Measurements from ENCODE around the gene GSAP.

Gene GSAP

DNA sequence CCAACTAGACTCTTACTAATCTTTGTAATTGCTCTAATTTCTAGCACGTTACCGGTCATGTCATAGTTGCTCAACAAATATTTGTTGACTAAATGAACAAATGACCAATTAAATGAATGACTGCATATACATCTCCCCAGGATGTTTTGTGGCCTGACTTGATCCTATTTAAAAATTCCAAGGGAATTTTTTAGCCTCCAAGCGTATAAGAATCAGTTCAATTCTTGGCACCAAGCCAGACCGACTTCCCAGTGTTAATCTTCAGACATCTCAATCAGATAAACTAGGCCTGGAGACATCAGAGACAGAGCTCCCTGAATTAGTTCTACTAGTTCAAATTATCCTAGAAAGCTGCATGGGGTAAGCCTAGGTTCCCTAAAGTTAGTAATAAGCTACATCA is 96.0 kb downstream of the GSAP start:
- DNase-seq (ENCODE audit: low read depth, low spot score), result no peak
- H3K9me3 ChIP-seq (ENCODE audit: control insufficient read depth, insufficient read depth, low read length), result no peaks in the 10 kb centered on the region
- no peak overlapping the region for H3K4me3 ChIP-seq (ENCODE audit: low read length)
- H3K27ac ChIP-seq (ENCODE audit: low read length), result no peak overlapping the region
- WGBS (ENCODE audit: insufficient coverage, insufficient read length), result no CpG with 5 or more reads among the region's 4 CpGs
- H3K27me3 ChIP-seq (ENCODE audit: control insufficient read depth, insufficient read depth, low read length), result no peaks in the 10 kb centered on the region
- H3K36me3 ChIP-seq (ENCODE audit: control insufficient read depth, insufficient read depth, low read length), result no peaks in the 10 kb centered on the region
- no peaks in the 10 kb centered on the region; the same call in 1 of the 2 replicates for H3K4me1 ChIP-seq (ENCODE audit: control insufficient read depth, insufficient read depth, low read length)

DNA sequence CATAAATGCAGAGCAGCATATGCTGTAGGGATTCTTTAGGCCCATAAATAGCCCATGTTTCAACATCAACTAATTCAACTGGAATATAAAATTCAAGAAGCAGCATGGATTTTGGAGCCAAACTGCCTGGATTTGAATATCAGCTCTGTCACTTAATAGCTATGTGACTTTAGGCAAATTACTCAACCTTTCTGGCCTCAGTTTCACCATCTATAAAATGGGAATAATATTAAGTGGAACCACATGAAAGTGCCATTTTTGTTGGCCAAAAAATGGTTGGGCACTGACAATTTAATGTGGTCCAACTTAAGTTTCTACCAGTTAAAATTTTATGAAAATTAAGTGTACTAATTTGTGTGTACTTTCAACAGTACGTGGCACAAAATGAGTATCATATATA is 98.1 kb downstream of the GSAP start:
- DNase-seq (ENCODE audit: low read depth, low spot score), result no peak
- Histone ChIP-seq H3K4me1 (ENCODE audit: control insufficient read depth, insufficient read depth, low read length) (no peaks in the 10 kb centered on the region; the same call in 1 of the 2 replicates), H3K36me3 (ENCODE audit: control insufficient read depth, insufficient read depth, low read length) (no peaks in the 10 kb centered on the region), H3K27me3 (ENCODE audit: control insufficient read depth, insufficient read depth, low read length) (no peaks in the 10 kb centered on the region), H3K9me3 (ENCODE audit: control insufficient read depth, insufficient read depth, low read length) (no peaks in the 10 kb centered on the region), H3K27ac (ENCODE audit: low read length) (no peak overlapping the region), H3K4me3 (ENCODE audit: low read length) (no peak overlapping the region)
- no CpG with 5 or more reads among the region's 1 CpG for WGBS (ENCODE audit: insufficient coverage, insufficient read length)

DNA sequence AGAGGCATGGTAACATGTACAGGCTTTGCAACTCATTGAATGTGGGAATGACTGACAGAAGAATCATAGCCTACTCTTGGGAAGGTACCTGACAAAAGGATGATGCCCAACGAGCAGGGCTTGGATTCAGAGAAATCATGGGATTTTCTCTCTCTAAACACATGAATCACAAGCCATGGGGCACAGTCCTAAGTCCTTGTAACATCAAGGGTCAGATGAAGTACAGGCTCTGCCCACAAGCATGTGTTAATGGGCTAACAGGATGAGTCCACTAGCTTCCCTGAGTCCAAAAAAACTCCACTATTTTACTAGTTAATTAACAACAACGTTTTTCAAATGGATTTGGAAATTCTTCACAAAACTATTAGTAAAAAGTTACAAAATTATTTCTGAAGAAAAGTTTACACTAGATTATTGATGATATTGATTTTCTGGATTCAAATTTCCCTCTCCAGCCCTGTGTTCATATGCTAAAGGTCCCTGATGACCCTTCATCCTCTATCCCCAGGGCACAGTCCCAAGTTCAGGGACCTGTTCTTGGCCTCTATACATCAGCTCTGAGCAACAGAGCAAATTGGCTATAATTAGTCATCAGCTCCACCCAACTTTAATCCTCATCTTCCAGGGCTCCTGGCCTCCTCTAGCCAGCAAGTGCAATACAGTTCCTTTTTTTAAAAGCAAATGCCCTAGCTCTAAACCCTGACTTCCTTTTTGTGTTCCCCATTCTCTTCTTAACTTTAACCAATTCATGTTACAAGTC is 99.8 kb downstream of the GSAP start:
- H3K27ac ChIP-seq (ENCODE audit: low read length), result no peak overlapping the region
- no peaks in the 10 kb centered on the region for H3K9me3 ChIP-seq (ENCODE audit: control insufficient read depth, insufficient read depth, low read length)
- no peaks in the 10 kb centered on the region for H3K36me3 ChIP-seq (ENCODE audit: control insufficient read depth, insufficient read depth, low read length)
- H3K4me1 ChIP-seq (ENCODE audit: control insufficient read depth, insufficient read depth, low read length), result no peaks in the 10 kb centered on the region; the same call in 1 of the 2 replicates
- no peaks in the 10 kb centered on the region for H3K27me3 ChIP-seq (ENCODE audit: control insufficient read depth, insufficient read depth, low read length)
- WGBS (ENCODE audit: insufficient coverage, insufficient read length), result no CpG with 5 or more reads among the region's 2 CpGs
- no peak overlapping the region for H3K4me3 ChIP-seq (ENCODE audit: low read length)
- no peak for DNase-seq (ENCODE audit: low read depth, low spot score)

DNA sequence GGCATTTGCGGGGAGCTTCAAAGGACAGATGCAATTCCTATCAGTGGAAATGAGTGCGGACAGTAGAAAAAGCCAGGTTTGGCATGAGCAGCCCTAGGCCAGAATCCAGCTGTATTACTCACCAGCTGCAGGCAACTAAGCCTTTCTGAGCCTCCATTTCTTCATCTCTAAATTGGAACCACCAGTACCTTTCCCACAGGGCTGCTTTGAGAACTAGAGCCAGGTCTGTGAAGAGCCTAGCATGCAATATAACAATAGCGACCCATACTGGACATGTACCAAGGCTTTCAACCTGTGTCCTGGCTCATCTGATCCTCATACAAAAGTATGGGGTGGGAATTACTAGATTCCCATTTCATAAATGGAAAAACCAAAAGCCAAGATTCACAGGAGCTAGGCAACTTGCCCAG is 101.0 kb downstream of the GSAP start:
- no CpG with 5 or more reads among the region's 3 CpGs for WGBS (ENCODE audit: insufficient coverage, insufficient read length)
- no peaks in the 10 kb centered on the region for H3K27me3 ChIP-seq (ENCODE audit: control insufficient read depth, insufficient read depth, low read length)
- no peak overlapping the region for H3K4me3 ChIP-seq (ENCODE audit: low read length)
- H3K9me3 ChIP-seq (ENCODE audit: control insufficient read depth, insufficient read depth, low read length), result no peaks in the 10 kb centered on the region
- H3K4me1 ChIP-seq (ENCODE audit: control insufficient read depth, insufficient read depth, low read length), result no peaks in the 10 kb centered on the region; the same call in 1 of the 2 replicates
- DNase-seq (ENCODE audit: low read depth, low spot score), result no peak
- H3K27ac ChIP-seq (ENCODE audit: low read length), result no peak overlapping the region
- H3K36me3 ChIP-seq (ENCODE audit: control insufficient read depth, insufficient read depth, low read length), result no peaks in the 10 kb centered on the region

DNA sequence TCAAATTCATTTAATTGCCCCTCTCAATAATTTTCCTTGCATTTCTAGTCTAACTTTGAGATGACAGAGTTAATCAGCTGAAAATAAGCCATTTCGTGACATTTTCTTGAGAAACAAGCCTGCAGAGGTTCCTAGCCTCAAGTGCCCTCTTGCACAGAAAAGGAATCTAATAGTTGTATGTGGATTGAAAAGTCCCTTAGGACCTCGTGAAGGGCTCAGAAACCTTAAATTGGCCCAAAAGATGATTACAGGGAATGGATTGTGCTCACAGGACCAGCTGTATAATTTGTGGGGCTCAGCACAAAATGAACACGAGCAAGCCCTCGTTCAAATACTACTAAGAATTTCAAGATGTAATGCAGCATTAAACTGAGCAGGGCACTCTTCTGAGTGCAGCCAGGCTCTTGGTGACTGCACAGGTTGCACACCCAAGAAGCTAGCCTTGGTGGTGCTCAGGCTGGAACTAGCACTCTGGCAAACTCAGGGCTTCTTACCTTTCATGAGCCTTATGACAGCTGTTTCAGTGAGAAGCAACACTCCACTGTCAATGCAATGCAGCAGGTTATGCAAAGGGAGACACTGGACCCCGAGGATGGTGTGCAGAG is 102.2 kb downstream of the GSAP start:
- no peaks in the 10 kb centered on the region for H3K9me3 ChIP-seq (ENCODE audit: control insufficient read depth, insufficient read depth, low read length)
- no peak for DNase-seq (ENCODE audit: low read depth, low spot score)
- no CpG with 5 or more reads among the region's 5 CpGs for WGBS (ENCODE audit: insufficient coverage, insufficient read length)
- no peaks in the 10 kb centered on the region for H3K27me3 ChIP-seq (ENCODE audit: control insufficient read depth, insufficient read depth, low read length)
- H3K36me3 ChIP-seq (ENCODE audit: control insufficient read depth, insufficient read depth, low read length), result no peaks in the 10 kb centered on the region
- no peak overlapping the region for H3K27ac ChIP-seq (ENCODE audit: low read length)
- no peaks in the 10 kb centered on the region; the same call in 1 of the 2 replicates for H3K4me1 ChIP-seq (ENCODE audit: control insufficient read depth, insufficient read depth, low read length)
- no peak overlapping the region for H3K4me3 ChIP-seq (ENCODE audit: low read length)

DNA sequence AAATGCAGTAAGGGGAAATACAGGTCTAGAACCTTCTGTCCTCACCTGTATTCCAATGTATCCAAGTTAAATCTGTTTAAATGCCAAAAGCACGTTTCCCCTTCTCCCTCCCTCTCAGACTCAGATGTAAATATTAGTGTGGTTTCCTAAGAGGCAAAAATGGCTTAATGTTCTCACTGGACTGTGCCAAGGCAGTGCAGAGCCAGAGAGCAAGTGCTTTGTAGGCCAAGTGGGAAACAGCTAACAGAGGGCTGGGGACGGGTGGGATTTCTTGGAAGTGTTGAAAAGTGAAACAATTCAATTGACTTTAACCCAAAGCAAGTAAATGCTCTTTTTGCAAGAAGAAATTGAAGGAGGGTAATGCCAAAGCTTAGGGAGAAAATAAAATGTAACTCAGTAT is 103.1 kb downstream of the GSAP start:
- H3K4me1 ChIP-seq (ENCODE audit: control insufficient read depth, insufficient read depth, low read length), result no peaks in the 10 kb centered on the region; the same call in 1 of the 2 replicates
- WGBS (ENCODE audit: insufficient coverage, insufficient read length), result no CpG with 5 or more reads among the region's 2 CpGs
- no peaks in the 10 kb centered on the region for H3K9me3 ChIP-seq (ENCODE audit: control insufficient read depth, insufficient read depth, low read length)
- H3K27me3 ChIP-seq (ENCODE audit: control insufficient read depth, insufficient read depth, low read length), result no peaks in the 10 kb centered on the region
- no peak overlapping the region for H3K27ac ChIP-seq (ENCODE audit: low read length)
- no peak overlapping the region for H3K4me3 ChIP-seq (ENCODE audit: low read length)
- H3K36me3 ChIP-seq (ENCODE audit: control insufficient read depth, insufficient read depth, low read length), result no peaks in the 10 kb centered on the region
- no peak for DNase-seq (ENCODE audit: low read depth, low spot score)

DNA sequence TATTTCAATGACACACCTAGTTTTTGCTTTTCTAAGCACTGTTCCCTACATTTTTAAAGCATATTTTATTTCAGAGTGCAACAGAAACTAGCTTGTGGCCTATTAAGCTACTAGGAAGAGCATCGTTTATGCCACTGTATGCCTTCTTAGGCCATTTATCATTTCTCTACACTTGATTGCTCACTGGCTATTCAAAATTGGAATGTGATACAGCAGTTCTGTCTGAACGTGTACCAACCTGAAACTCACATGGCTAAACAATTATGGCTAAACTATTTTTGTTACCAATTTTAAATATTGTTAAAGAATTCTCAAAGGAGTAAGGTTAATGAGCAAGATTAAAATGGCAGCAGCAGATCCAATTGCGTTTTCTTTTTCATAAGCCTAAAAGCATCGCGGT is 105.2 kb downstream of the GSAP start:
- H3K4me3 ChIP-seq (ENCODE audit: low read length), result no peak overlapping the region
- H3K4me1 ChIP-seq (ENCODE audit: control insufficient read depth, insufficient read depth, low read length), result no peaks in the 10 kb centered on the region; the same call in 1 of the 2 replicates
- H3K9me3 ChIP-seq (ENCODE audit: control insufficient read depth, insufficient read depth, low read length), result no peaks in the 10 kb centered on the region
- DNase-seq (ENCODE audit: low read depth, low spot score), result no peak
- H3K27ac ChIP-seq (ENCODE audit: low read length), result no peak overlapping the region
- H3K36me3 ChIP-seq (ENCODE audit: control insufficient read depth, insufficient read depth, low read length), result no peaks in the 10 kb centered on the region
- no CpG with 5 or more reads among the region's 5 CpGs for WGBS (ENCODE audit: insufficient coverage, insufficient read length)
- H3K27me3 ChIP-seq (ENCODE audit: control insufficient read depth, insufficient read depth, low read length), result no peaks in the 10 kb centered on the region

DNA sequence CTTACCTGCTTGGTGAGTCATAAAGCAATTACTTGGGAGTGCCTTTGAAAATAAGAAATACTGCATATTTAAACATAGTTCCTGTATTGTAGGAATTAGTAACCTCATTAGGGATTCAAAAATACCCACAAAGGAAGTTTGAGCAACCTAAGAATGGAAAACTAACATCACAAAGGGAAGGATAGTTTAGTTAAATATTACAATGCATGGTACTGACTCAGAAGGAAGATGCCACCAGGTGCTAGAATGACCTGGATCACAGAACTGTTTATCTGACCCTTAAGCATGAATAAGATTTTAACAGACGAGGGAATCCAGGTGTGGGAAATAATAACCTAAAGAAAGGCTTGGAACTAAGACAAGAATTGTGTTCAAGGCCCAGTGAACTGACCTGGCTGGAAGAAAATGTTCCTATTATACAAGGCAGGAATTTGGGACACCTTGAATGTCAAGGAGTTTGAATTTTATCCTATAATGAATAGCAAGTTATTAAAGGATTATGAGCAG is 106.4 kb downstream of the GSAP start:
- Histone ChIP-seq H3K9me3 (ENCODE audit: control insufficient read depth, insufficient read depth, low read length) (no peaks in the 10 kb centered on the region), H3K27ac (ENCODE audit: low read length) (no peak overlapping the region), H3K4me3 (ENCODE audit: low read length) (no peak overlapping the region), H3K27me3 (ENCODE audit: control insufficient read depth, insufficient read depth, low read length) (no peaks in the 10 kb centered on the region), H3K4me1 (ENCODE audit: control insufficient read depth, insufficient read depth, low read length) (no peaks in the 10 kb centered on the region; the same call in 1 of the 2 replicates), H3K36me3 (ENCODE audit: control insufficient read depth, insufficient read depth, low read length) (no peaks in the 10 kb centered on the region)
- no peak for DNase-seq (ENCODE audit: low read depth, low spot score)
- no CpG with 5 or more reads among the region's 1 CpG for WGBS (ENCODE audit: insufficient coverage, insufficient read length)

DNA sequence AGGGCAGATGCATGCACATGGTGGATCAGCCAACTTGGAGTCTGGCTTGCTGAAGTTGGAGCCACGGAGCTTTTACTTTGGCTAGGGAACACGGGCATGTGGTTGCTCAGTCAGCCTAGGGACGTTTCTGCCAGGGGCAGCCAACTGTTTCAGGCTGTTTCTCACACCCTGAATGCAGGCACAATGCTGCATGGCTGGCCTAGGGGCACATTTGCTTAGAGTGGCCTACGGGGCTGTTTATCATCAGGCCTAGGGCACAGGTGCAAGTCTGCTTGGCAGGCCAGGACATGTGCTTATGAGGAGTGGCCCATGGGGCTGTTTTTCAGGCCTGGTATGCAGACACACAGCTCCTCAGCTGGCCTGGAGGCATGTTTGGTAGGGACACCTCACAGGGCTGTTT is 107.4 kb downstream of the GSAP start:
- Histone ChIP-seq H3K4me1 (ENCODE audit: control insufficient read depth, insufficient read depth, low read length) (no peaks in the 10 kb centered on the region; the same call in 1 of the 2 replicates), H3K9me3 (ENCODE audit: control insufficient read depth, insufficient read depth, low read length) (no peaks in the 10 kb centered on the region), H3K36me3 (ENCODE audit: control insufficient read depth, insufficient read depth, low read length) (no peaks in the 10 kb centered on the region), H3K4me3 (ENCODE audit: low read length) (no peak overlapping the region), H3K27ac (ENCODE audit: low read length) (no peak overlapping the region), H3K27me3 (ENCODE audit: control insufficient read depth, insufficient read depth, low read length) (no peaks in the 10 kb centered on the region)
- WGBS (ENCODE audit: insufficient coverage, insufficient read length), result no CpG with 5 or more reads among the region's 4 CpGs
- no peak for DNase-seq (ENCODE audit: low read depth, low spot score)

DNA sequence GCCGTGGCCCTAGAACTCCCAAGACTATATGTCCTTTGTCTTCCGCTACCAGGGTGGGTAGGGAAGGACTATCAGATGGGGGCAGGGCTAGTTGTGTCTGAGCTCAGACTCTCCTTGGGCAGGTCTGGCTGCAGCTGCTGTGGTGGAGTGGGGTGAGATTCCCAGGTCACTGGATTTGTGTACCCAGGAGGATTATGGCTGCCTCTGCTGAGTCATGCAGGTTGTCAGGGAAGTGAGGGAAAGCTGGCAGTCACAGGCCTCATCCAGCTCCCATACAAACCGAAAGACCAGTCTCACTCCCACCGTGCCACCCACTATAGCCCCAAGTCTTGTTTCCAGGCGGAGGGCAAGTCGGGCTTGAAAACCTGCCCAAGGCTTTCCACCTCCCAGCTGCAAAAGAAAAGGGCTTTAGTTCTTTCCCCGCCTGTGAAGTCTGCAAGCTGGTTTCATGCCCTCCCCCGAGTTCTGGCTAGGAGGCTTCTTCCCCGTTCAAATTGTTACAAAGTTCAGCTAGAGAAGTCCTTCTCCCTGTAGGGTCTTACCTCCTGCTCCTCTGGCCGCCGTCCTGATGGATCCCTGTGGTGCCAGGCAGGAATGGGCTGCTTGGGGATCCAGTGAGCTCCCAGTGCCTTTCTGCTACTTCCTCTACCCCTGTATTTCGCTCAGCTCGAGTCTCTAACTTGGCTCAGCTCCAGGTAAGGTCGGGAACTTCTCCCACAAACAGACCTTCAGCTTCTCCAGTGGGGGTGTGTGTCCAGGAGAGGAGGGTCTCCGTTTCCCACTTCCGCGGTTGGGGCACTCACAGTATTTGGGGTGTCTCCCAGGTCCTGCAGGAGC is 109.7 kb downstream of the GSAP start:
- Histone ChIP-seq H3K36me3 (ENCODE audit: control insufficient read depth, insufficient read depth, low read length) (no peaks in the 10 kb centered on the region), H3K4me3 (ENCODE audit: low read length) (no peak overlapping the region), H3K9me3 (ENCODE audit: control insufficient read depth, insufficient read depth, low read length) (no peaks in the 10 kb centered on the region), H3K4me1 (ENCODE audit: control insufficient read depth, insufficient read depth, low read length) (no peaks in the 10 kb centered on the region), H3K27ac (ENCODE audit: low read length) (no peak overlapping the region), H3K27me3 (ENCODE audit: control insufficient read depth, insufficient read depth, low read length) (no peaks in the 10 kb centered on the region)
- no peak for DNase-seq (ENCODE audit: low read depth, low spot score)
- no CpG with 5 or more reads among the region's 17 CpGs for WGBS (ENCODE audit: insufficient coverage, insufficient read length)

Data from iPS DF 6.9 (cell line).